Natural killer cell (primary cell): Measurements from ENCODE around the gene NFYC. TPM values are rescaled to one million over a fixed set of nuclear protein-coding genes. Genes with fewer than 3 reads are reported as not detected.
A peak's percentile ranks its signal among the peaks of the same experiment; 100 is the strongest.

Experiments
- ATAC-seq, 3 donors: fragments of 150-1000 bp in 2 of 3; fragments of 200-7000 bp in 1 of 3; cut with Tn5 transposase; 1 replicate in 1 of 3; 2 replicates in 2 of 3; pipeline ENCODE4 v1.10.0; 2021; ENCODE audit warnings: mild to moderate bottlenecking in 2 of 3, moderate library complexity in 2 of 3
- DNase-seq, 2 donors: peaks; one replicate each; pipeline versions ENCODE4 v3.0.0 to v3.0.0-alpha.2; 2013 to 2021; ENCODE audit warnings: mixed read lengths in 1 of 2
- H3K27ac ChIP-seq: one replicate; pipeline ENCODE4 v1.5.1; 2013; ENCODE audit warnings: mild to moderate bottlenecking, low read length
- H3K27me3 ChIP-seq: one replicate; pipeline ENCODE4 v1.6.1; 2013; ENCODE audit warnings: low read length; ENCODE audit not compliant: control insufficient read depth, insufficient read depth
- H3K36me3 ChIP-seq: one replicate; pipeline ENCODE4 v1.6.1; 2013; ENCODE audit warnings: low read length; ENCODE audit not compliant: control insufficient read depth, insufficient read depth
- H3K4me1 ChIP-seq: one replicate; pipeline ENCODE4 v1.6.1; 2013; ENCODE audit warnings: low read length; ENCODE audit not compliant: control insufficient read depth, insufficient read depth
- H3K4me3 ChIP-seq: one replicate; pipeline ENCODE4 v1.5.1; 2013; ENCODE audit warnings: low read length
- H3K9me3 ChIP-seq: one replicate; pipeline ENCODE4 v1.6.1; 2013; ENCODE audit warnings: low read length; ENCODE audit not compliant: control insufficient read depth, insufficient read depth
- H3K27ac Mint-ChIP-seq, 2 donors: one replicate each; pipeline ENCODE4 v1.8.0; 2022; ENCODE audit warnings: mild to moderate bottlenecking in 2 of 2, mixed read lengths in 2 of 2, moderate library complexity in 1 of 2
- H3K27me3 Mint-ChIP-seq, 2 donors: one replicate each; pipeline ENCODE4 v1.8.0; 2022; ENCODE audit warnings: low read depth in 2 of 2, mixed read lengths in 2 of 2
- H3K36me3 Mint-ChIP-seq: one replicate; pipeline ENCODE4 v1.8.0; 2022; ENCODE audit warnings: mixed read lengths
- H3K4me1 Mint-ChIP-seq, 2 donors: one replicate each; pipeline ENCODE4 v1.8.0; 2022; ENCODE audit warnings: mixed read lengths in 2 of 2
- H3K4me3 Mint-ChIP-seq: one replicate; pipeline ENCODE4 v1.8.0; 2022; ENCODE audit warnings: mild to moderate bottlenecking, moderate library complexity, mixed read lengths
- H3K9me3 Mint-ChIP-seq, 2 donors: one replicate each; pipeline ENCODE4 v1.8.0; 2022; ENCODE audit warnings: mixed read lengths in 2 of 2
- CTCF ChIP-seq: fragments of 200-600 bp; IDR thresholded peaks from one replicate; pipeline ENCODE4 v1.8.0; 2022; ENCODE audit warnings: antibody characterized with exemption
- WGBS: methylation state at CpG from one replicate; pipeline ENCODE4 v1.1.7; 2013; ENCODE audit warnings: missing lambda C conversion rate; ENCODE audit not compliant: insufficient coverage; 5-methylcytosine and 5-hydroxymethylcytosine counted together
- intact Hi-C: fragments of 100-400 bp; cut with micrococcal nuclease; formaldehyde crosslinking; loops from one replicate; pipeline ENCODE4 v1.14.2; 2022
- total RNA-seq, 4 donors: library from RNA; stranded (reverse); fragments of 120-200 nt in 1 of 4; gene quantifications; one replicate each; pipeline versions ENCODE4 v1.2.3 to v1.2.4, GENCODE V29; 2013 to 2022

NFYC gene
- total RNA-seq, 3 donors from 2014 or later (not counting 1 experiment from before 2014, with no cell fraction given), result 38.7 to 60.4 (median 48.5) TPM

DNA sequence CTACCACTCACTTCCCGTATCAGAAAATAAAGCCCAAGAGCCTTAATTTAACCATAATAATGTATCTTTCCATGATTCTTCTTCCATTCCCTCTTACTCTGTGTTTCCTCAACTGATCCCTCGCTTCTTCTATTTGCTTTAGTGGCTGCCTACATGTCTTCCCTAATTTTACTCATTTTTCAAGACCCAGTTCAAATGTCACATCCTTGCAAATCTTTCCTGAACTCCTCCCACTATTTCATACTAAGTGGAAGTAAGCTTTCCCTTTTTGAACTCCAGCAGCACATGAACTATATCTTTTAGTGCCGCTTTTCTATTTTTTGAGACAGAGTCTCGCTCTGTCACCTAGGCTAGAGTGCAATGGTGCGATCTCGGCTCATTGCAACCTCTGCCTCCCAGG is 3.8 kb upstream of the NFYC start:
- no peak for TF ChIP-seq CTCF
- H3K9me3 Mint-ChIP-seq, result no peaks in the 10 kb centered on the region

DNA sequence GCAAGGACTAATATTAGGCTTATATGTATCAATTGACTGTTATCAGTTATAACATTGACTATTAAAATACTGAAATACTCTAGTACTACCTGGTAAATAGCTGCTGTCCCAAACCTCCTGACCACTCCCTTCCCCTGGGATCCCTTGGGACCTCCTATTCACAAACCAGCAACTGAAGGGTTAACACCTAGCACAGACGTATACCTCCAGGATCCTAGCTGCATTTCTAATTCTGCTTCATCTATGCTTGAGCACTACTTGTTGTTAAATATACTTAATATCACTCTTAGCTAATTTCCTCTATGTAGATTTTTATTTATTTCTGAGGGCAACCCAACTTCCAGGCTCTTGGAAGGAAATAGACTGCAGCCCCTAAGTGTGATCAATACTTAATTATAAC is 1.8 kb upstream of the NFYC start:
- ATAC-seq (no peak), DNase-seq (no peak)
- H3K4me3 ChIP-seq, result no peak overlapping the region
- no peaks in the 10 kb centered on the region for H3K9me3 ChIP-seq
- H3K4me1 Mint-ChIP-seq, result peaks cover 49% of the 10 kb centered on the region in 2 donors
- no peaks in the 10 kb centered on the region for H3K36me3 ChIP-seq
- H3K9me3 Mint-ChIP-seq, result no peaks in the 10 kb centered on the region
- no peaks in the 10 kb centered on the region for H3K36me3 Mint-ChIP-seq
- no peak overlapping the region for H3K4me3 Mint-ChIP-seq
- intact Hi-C loops, result loop anchor here (2.0 kb wide), 1 partner anchor 21 kb away; no protein-coding TSS in a partner anchor
- no peaks in the 10 kb centered on the region for H3K27me3 Mint-ChIP-seq
- no peak for TF ChIP-seq CTCF
- peaks cover 10% of the 10 kb centered on the region for H3K4me1 ChIP-seq
- 89% methylated on average over 1 of the region's 1 CpG for WGBS
- H3K27me3 ChIP-seq, result no peaks in the 10 kb centered on the region
- peak overlapping the region; percentile 8 to 96 for H3K27ac Mint-ChIP-seq
- H3K27ac ChIP-seq, result no peak overlapping the region

More for the DNA sequence above, 3.8 kb upstream of the NFYC start:
- no peaks in the 10 kb centered on the region for H3K27me3 Mint-ChIP-seq
- H3K4me3 Mint-ChIP-seq, result no peak overlapping the region
- Histone ChIP-seq H3K27me3 (no peaks in the 10 kb centered on the region), H3K4me1 (peaks cover 8% of the 10 kb centered on the region), H3K9me3 (no peaks in the 10 kb centered on the region), H3K4me3 (no peak overlapping the region), H3K27ac (no peak overlapping the region), H3K36me3 (no peaks in the 10 kb centered on the region)
- ATAC-seq (no peak), DNase-seq (no peak)
- intact Hi-C loops, result no loop called here
- H3K27ac Mint-ChIP-seq, result no peak overlapping the region
- no peaks in the 10 kb centered on the region for H3K36me3 Mint-ChIP-seq
- 96% methylated on average over 6 of the region's 6 CpGs for WGBS
- peaks cover 28 to 31% of the 10 kb centered on the region in 2 donors for H3K4me1 Mint-ChIP-seq

DNA sequence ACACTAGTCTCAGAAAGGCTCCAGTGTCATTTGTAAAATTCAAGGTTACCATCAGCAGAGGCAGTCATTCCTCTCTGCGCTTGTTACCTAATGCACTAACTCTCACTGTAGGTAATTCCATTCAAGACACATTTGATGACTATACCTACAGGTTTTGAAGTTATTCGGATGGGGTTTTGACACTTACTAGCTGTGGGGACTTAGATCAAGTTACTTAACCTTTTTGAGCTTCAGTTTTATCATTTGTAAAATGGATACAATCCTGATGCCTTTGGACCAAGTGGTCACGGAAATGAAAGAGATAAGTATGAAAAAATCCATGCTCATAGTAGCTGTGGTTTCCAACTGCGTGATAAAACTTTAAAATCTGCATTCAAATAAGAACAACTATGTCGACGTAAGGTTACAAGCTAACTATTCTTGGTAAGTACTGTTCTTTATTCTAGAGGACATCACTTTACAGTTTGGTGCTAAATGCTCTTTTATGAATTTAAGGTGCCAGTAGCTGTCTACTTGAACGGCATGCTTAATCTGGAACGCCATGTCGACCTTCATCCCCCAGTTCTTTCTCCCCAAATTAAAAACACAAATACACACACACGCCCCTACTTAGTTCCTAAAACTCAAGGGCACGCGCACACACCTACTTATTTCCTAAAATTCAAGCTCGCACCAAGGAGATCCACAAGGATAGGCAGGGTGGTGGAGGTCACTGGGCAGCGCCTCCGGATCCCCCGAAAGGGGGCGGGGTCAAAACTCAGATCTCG is 550 bp upstream of the NFYC start:
- intact Hi-C loops, result loop anchor here (2.0 kb wide), 1 partner anchor 22 kb away; no protein-coding TSS in a partner anchor
- Histone ChIP-seq H3K27ac (peak overlapping the region; percentile 99), H3K4me1 (peaks cover 14% of the 10 kb centered on the region), H3K4me3 (peak overlapping the region; percentile 98), H3K36me3 (no peaks in the 10 kb centered on the region), H3K9me3 (no peaks in the 10 kb centered on the region), H3K27me3 (no peaks in the 10 kb centered on the region)
- Mint-ChIP-seq H3K36me3 (no peaks in the 10 kb centered on the region), H3K4me1 (peaks cover 52 to 53% of the 10 kb centered on the region in 2 donors), H3K9me3 (no peaks in the 10 kb centered on the region), H3K27me3 (no peaks in the 10 kb centered on the region), H3K4me3 (peak overlapping the region; percentile 99), H3K27ac (peak overlapping the region; percentile 96 to 98)
- no peak for TF ChIP-seq CTCF
- 26% methylated on average over 17 of the region's 18 CpGs for WGBS
- DNase-seq, result peak in 1 of 2 donors; percentile 45
- peak in 1 of 3 donors; percentile 6 for ATAC-seq
